ENCODE measurements around the gene HOOK2. TPM values are rescaled to one million over a fixed set of nuclear protein-coding genes. Genes with fewer than 3 reads are reported as not detected.

The HOOK2 gene
- polyA plus RNA-seq, 1 experiment = 5.5 TPM

- H3K9me3 ChIP-seq (ENCODE audit: control insufficient read depth, insufficient read depth, low read length) = no peaks in the 10 kb centered on the region; the same call in 1 of the 2 replicates
- H3K27me3 ChIP-seq (ENCODE audit: control insufficient read depth, insufficient read depth, low read length) = no peaks in the 10 kb centered on the region
- CTCF ChIA-PET = interaction anchor here (0.9 to 1.9 kb wide), 5 partner anchors 10 to 48 kb away, joined by 3 to 12 read pairs (median 6); no protein-coding TSS in a partner anchor
- POLR2A ChIA-PET = interaction anchor here (0.9 to 1.7 kb wide), 5 partner anchors 11 to 73 kb away, joined by 3 to 8 read pairs (median 4); no protein-coding TSS in a partner anchor
- peak within 1 kb of the TSS; percentile 83 for H3K4me3 ChIP-seq (ENCODE audit: low read depth, low read length)
- TF ChIP-seq CTCF (IDR thresholded peaks at IDR 0.05; ENCODE audit: low read depth, low read length) = no peak
- no peak within 1 kb of the TSS for H3K27ac ChIP-seq (ENCODE audit: low read depth, low read length)
- DNase-seq (ENCODE audit: low read depth, low spot score) = peak; percentile 63
Observed at GRCh38 chr19:12806242-12807081, 31.1 kb upstream of the HOOK2 start, which contains the start of gene RNASEH2A. RNASEH2A (plus strand) TSS chr19:12806584; CDS start chr19:12806674, 90 bp downstream.

DNA sequence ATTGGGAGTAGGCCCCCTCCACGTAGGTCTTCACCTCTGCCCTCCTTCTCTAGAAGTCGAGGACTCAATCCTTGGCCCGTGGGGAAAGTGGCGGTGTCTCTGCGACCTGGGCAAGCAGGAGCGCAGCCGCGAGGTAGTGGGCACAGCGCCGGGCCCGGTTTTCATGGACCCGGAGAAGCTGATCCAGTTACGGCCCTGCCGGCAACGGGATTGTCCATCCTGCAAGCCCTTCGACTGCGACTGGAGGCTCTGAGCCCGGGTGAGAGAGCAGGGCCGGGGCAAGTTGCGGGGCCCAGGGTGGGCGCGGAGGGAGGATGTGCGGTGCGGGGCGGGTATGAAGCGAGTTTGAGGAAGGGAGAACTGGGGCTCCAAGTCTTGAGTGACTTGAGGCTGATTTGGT is 28.7 kb upstream of the HOOK2 start:
- no peak for DNase-seq (ENCODE audit: low read depth, low spot score)
- H3K27ac ChIP-seq (ENCODE audit: low read depth, low read length) = no peak overlapping the region
- ChIA-PET POLR2A (no interaction called here), CTCF (interaction anchor here (1.1 to 12.2 kb wide), 2 partner anchors 40 to 43 kb away, joined by 3 to 410 read pairs; no protein-coding TSS in a partner anchor)
- no peak for TF ChIP-seq CTCF (IDR thresholded peaks at IDR 0.05; ENCODE audit: low read depth, low read length)
- no peaks in the 10 kb centered on the region; the same call in 1 of the 2 replicates for H3K9me3 ChIP-seq (ENCODE audit: control insufficient read depth, insufficient read depth, low read length)
- H3K27me3 ChIP-seq (ENCODE audit: control insufficient read depth, insufficient read depth, low read length) = no peaks in the 10 kb centered on the region
- no peak overlapping the region for H3K4me3 ChIP-seq (ENCODE audit: low read depth, low read length)

DNA sequence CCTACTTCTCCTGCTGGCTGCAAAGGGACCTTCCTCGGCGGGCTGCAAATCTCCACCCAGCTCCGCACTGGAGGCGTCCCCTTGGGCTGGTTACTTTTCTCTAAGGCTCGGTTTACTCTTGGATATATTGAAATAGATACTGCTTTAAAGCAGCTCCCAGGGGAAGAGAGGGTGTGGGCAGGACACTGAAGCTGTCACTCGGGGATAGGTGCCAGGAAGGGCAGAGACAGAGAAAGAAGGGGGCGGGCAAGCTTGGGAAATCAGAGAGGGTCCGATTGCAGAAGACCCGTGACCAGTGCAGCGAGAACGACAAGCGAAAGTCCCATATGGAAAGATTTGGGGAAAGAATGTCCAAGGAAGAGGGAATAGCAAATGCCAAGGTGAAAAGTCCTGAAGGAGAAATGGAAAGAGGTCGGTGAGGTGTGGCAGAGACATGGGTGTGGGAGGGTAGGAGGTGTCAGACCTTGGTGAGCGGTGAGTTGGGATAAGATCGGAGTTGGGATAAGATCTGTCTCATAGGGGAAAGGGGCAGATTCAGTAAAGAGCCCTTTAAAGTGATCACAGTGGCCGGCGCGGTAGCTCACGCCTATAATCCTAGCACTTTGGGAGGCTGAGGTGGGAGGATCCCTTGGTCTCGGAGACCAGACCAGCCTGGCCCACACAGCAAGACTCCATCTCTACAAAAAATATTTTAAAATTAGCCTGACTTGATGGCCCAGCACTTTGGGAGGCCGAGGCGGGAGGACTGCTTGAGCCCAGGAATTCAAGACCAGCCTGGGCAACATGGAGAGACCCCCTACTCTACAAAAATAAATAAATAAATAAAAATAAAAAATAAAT is 27.1 kb upstream of the HOOK2 start:
- ChIA-PET CTCF (interaction anchor here (0.9 to 12.2 kb wide), 3 partner anchors 38 to 46 kb away, joined by 3 to 410 read pairs (median 3); no protein-coding TSS in a partner anchor), POLR2A (interaction anchor here (0.5 to 2.4 kb wide), 3 partner anchors 10 to 401 kb away, joined by 3 to 11 read pairs (median 6); partner anchors contain the start of gene JUNB)
- peak overlapping the region; percentile 93 for H3K4me3 ChIP-seq (ENCODE audit: low read depth, low read length)
- TF ChIP-seq CTCF (IDR thresholded peaks at IDR 0.05; ENCODE audit: low read depth, low read length) = 0 out of 2 replicates have a peak, but pooled peaks have one; percentile 6
- no peak overlapping the region for H3K27ac ChIP-seq (ENCODE audit: low read depth, low read length)
- H3K9me3 ChIP-seq (ENCODE audit: control insufficient read depth, insufficient read depth, low read length) = no peaks in the 10 kb centered on the region; the same call in 1 of the 2 replicates
- H3K27me3 ChIP-seq (ENCODE audit: control insufficient read depth, insufficient read depth, low read length) = no peaks in the 10 kb centered on the region
- no peak for DNase-seq (ENCODE audit: low read depth, low spot score)

- TF ChIP-seq CTCF (IDR thresholded peaks at IDR 0.05; ENCODE audit: low read depth, low read length) = no peak
- Histone ChIP-seq H3K9me3 (ENCODE audit: control insufficient read depth, insufficient read depth, low read length) (no peaks in the 10 kb centered on the region; the same call in 1 of the 2 replicates), H3K27me3 (ENCODE audit: control insufficient read depth, insufficient read depth, low read length) (no peaks in the 10 kb centered on the region), H3K4me3 (ENCODE audit: low read depth, low read length) (peak within 1 kb of the TSS; percentile 93), H3K27ac (ENCODE audit: low read depth, low read length) (no peak within 1 kb of the TSS)
- POLR2A ChIA-PET = interaction anchor here (0.5 to 2.4 kb wide), 3 partner anchors 9 to 400 kb away, joined by 3 to 11 read pairs (median 6); partner anchors contain the start of gene JUNB
- no peak for DNase-seq (ENCODE audit: low read depth, low spot score)
- CTCF ChIA-PET = interaction anchor here (0.9 to 12.2 kb wide), 2 partner anchors 38 to 46 kb away, joined by 3 to 410 read pairs; no protein-coding TSS in a partner anchor
Observed at GRCh38 chr19:12801466-12802266, 26.3 kb upstream of the HOOK2 start, which contains the start of the genes PRDX2 and THSD8. PRDX2 (minus strand) TSS chr19:12801800; CDS start chr19:12801261, 539 bp downstream. THSD8 (plus strand) TSS chr19:12802069; CDS start chr19:12802072, 3 bp downstream.
